Sigmoid colon (tissue), 4 donors: ENCODE measurements around the gene DTX4.

Experiments
- CTCF ChIP-seq, 4 experiments: fragments of 450-650 bp in 3 of 4; fragments of 200-600 bp in 1 of 4; IDR thresholded peaks; one replicate each; pipeline ENCODE4 v1.5.1; 2016 to 2019; ENCODE audit warnings: antibody characterized with exemption in 4 of 4, mild to moderate bottlenecking in 3 of 4, moderate library complexity in 2 of 4
- EP300 ChIP-seq, 4 donors: sonication (generic); formaldehyde crosslinking; IDR thresholded peaks; one replicate each; pipeline ENCODE4 v1.6.1; 2017; ENCODE audit warnings: antibody characterized with exemption in 4 of 4
- POLR2A ChIP-seq, 2 donors: fragments of 450-650 bp; IDR thresholded peaks; one replicate each; pipeline ENCODE4 v1.6.1; 2016; ENCODE audit warnings: antibody characterized with exemption in 2 of 2, mild to moderate bottlenecking in 2 of 2, moderate library complexity in 2 of 2
- POLR2AphosphoS5 ChIP-seq, 4 donors: sonication (generic); formaldehyde crosslinking; IDR thresholded peaks; one replicate each; pipeline ENCODE4 v1.6.1; 2017; ENCODE audit warnings: antibody characterized with exemption in 4 of 4

- no peak for TF ChIP-seq CTCF (IDR thresholded peaks at IDR 0.05)
- TF ChIP-seq POLR2AphosphoS5 (IDR thresholded peaks at IDR 0.05) = no peak
- TF ChIP-seq POLR2A (IDR thresholded peaks at IDR 0.05) = no peak
- TF ChIP-seq EP300 (IDR thresholded peaks at IDR 0.05) = no peak
Measured at GRCh38 chr11:59184691-59185339, 12.9 kb downstream of the DTX4 start.
